Ascending aorta (tissue), 2 donors: ENCODE measurements around the gene COL4A2. TPM values are rescaled to one million over a fixed set of nuclear protein-coding genes. Genes with fewer than 3 reads are reported as not detected.

ENCODE experiments used
- DNase-seq, 2 donors: peaks; one replicate each; pipeline ENCODE4 v3.0.0-alpha.2; 2019; ENCODE audit warnings: low spot score in 2 of 2
- H3K27ac ChIP-seq, 2 donors: fragments of 200-600 bp; sonication (generic); one replicate each; pipeline ENCODE4 v1.5.1; 2016 to 2017; ENCODE audit warnings: mild to moderate bottlenecking in 1 of 2
- H3K27me3 ChIP-seq: fragments of 200-600 bp; sonication (generic); one replicate; pipeline ENCODE4 v1.5.1; 2017
- H3K36me3 ChIP-seq, 2 donors: fragments of 200-600 bp; sonication (generic); one replicate each; pipeline ENCODE4 v1.5.1; 2016
- H3K4me1 ChIP-seq, 2 donors: fragments of 200-600 bp; sonication (generic); one replicate each; pipeline ENCODE4 v1.5.1; 2016 to 2017; ENCODE audit warnings: mild to moderate bottlenecking in 1 of 2
- H3K4me3 ChIP-seq, 2 donors: fragments of 200-600 bp; sonication (generic); one replicate each; pipeline ENCODE4 v1.5.1; 2016 to 2017; ENCODE audit warnings: mild to moderate bottlenecking in 1 of 2
- H3K9me3 ChIP-seq, 2 donors: fragments of 200-600 bp; sonication (generic); one replicate each; pipeline ENCODE4 v1.5.1; 2016
- intact Hi-C: fragments of 100-400 bp; cut with DNase I; formaldehyde crosslinking; loops from one replicate; pipeline ENCODE4 v1.15.1; 2023
- total RNA-seq: library from RNA; depleted of rRNA; stranded (reverse); fragments of >200 nt; gene quantifications from one replicate; pipeline ENCODE4 v1.1.0, GENCODE V29; 2016
- TF ChIP-seq, protein P1 (sequence below), 3 experiments: fragments of 200-600 bp in 2 of 3; fragments of 450-650 bp in 1 of 3; sonication (generic) in 2 of 3; IDR thresholded peaks; one replicate each; pipeline ENCODE4 v1.5.1; 2016 to 2019; ENCODE audit warnings: antibody characterized with exemption in 3 of 3, mild to moderate bottlenecking in 1 of 3, moderate library complexity in 1 of 3

COL4A2 gene
- total RNA-seq, 1 donor from 2014 or later: 1,227 TPM

DNA sequence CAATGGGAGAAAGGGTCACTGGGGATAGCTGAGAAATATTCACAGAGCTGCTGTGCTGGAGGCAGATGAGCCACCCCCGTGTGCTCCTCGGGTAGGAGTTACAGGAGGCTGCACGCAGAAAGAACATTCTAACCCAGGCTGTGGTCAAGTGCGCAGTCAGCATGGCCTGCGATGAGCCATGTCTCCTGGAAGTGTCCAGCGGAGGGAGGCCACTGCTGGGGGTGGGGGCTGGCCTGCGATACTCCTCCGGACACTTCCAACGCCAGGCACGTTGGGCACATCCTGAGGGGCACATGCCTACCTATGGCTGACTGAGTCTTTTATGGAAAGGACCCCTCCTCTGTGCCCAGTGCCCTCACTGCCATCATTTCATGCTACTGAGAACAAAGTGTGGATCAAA lies 198.5 kb downstream of the COL4A2 start:
- no peak for DNase-seq
- intact Hi-C loops: loop anchor here (5.0 kb wide), 1 partner anchor 48 kb away; no protein-coding TSS in a partner anchor
- H3K27me3 ChIP-seq: no peaks in the 10 kb centered on the region
- no peaks in the 10 kb centered on the region for H3K9me3 ChIP-seq
- TF ChIP-seq, protein P1, sequence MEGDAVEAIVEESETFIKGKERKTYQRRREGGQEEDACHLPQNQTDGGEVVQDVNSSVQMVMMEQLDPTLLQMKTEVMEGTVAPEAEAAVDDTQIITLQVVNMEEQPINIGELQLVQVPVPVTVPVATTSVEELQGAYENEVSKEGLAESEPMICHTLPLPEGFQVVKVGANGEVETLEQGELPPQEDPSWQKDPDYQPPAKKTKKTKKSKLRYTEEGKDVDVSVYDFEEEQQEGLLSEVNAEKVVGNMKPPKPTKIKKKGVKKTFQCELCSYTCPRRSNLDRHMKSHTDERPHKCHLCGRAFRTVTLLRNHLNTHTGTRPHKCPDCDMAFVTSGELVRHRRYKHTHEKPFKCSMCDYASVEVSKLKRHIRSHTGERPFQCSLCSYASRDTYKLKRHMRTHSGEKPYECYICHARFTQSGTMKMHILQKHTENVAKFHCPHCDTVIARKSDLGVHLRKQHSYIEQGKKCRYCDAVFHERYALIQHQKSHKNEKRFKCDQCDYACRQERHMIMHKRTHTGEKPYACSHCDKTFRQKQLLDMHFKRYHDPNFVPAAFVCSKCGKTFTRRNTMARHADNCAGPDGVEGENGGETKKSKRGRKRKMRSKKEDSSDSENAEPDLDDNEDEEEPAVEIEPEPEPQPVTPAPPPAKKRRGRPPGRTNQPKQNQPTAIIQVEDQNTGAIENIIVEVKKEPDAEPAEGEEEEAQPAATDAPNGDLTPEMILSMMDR (IDR thresholded peaks at IDR 0.05): no peak
- H3K4me1 ChIP-seq: peaks cover 7 to 15% of the 10 kb centered on the region in 2 donors
- peaks cover 85 to 94% of the 10 kb centered on the region in 2 donors for H3K36me3 ChIP-seq
- H3K27ac ChIP-seq: peak overlapping the region; percentile 5 to 7
- H3K4me3 ChIP-seq: no peak overlapping the region

DNA sequence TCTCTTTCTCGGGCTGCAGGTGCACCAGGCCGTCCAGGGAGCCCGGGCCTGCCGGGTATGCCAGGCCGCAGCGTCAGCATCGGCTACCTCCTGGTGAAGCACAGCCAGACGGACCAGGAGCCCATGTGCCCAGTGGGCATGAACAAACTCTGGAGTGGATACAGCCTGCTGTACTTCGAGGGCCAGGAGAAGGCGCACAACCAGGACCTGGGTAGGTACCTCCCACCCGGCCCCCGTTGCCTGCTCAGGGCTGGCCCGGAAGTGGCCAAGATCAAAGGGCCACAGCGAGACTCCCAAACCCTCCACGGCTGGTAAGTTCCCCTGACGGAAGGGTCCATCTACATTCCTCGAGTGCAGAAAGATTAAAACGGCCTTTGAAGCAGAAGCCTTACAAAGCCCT lies 199.3 kb downstream of the COL4A2 start:
- no peak overlapping the region for H3K4me3 ChIP-seq
- no peak for DNase-seq
- TF ChIP-seq, protein P1 (IDR thresholded peaks at IDR 0.05): no peak
- no peaks in the 10 kb centered on the region for H3K9me3 ChIP-seq
- peak overlapping the region; percentile 31 to 58 for H3K27ac ChIP-seq
- H3K4me1 ChIP-seq: peaks cover 7 to 15% of the 10 kb centered on the region in 2 donors
- H3K36me3 ChIP-seq: peaks cover 84 to 94% of the 10 kb centered on the region in 2 donors
- H3K27me3 ChIP-seq: no peaks in the 10 kb centered on the region
- intact Hi-C loops: loop anchor here (2.0 to 5.0 kb wide), 2 partner anchors 49 to 54 kb away; partner anchors contain the start of gene RAB20

DNA sequence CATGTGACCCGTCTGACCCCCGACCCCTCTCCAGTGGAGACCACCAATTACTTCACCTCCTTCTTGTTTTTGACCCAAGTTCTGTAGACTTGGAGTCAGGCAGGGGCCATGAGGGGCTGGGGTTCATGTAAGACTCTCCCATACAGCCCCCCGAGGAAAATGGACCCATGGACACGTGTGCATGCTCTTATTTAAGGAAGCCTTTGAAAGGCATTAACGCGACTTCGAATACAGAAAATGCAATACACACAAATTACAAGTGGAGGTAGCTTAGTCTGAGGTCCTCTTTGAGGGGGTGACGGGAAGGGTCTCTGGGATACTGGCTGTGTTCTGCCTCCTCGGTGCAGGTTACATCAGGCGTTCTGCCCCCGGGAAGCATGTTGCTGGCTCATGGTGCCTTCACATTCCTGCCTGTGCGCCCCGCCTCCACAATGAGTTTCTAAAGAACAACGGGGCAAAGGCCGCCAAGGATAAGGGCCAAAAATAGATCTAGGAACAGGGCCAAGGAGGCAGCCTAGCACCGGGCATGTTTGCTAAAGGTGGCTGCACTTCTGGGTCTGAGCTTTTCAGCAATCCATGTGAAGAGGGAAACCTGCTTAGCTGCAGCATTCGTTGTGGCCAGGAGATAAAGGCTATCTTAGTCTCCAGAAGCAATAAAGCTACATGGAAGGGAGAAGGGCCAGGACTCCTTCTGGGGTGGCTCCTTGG lies 199.9 kb downstream of the COL4A2 start:
- H3K27ac ChIP-seq: peak overlapping the region; percentile 31 to 58
- H3K36me3 ChIP-seq: peaks cover 84 to 94% of the 10 kb centered on the region in 2 donors
- TF ChIP-seq, protein P1 (IDR thresholded peaks at IDR 0.05): no peak
- DNase-seq: peak in 1 of 2 donors; percentile 89
- H3K4me3 ChIP-seq: no peak overlapping the region
- H3K27me3 ChIP-seq: no peaks in the 10 kb centered on the region
- H3K9me3 ChIP-seq: no peaks in the 10 kb centered on the region
- intact Hi-C loops: loop anchor here (2.0 to 5.0 kb wide), 2 partner anchors 50 to 54 kb away; partner anchors contain the start of gene RAB20
- peaks cover 7 to 15% of the 10 kb centered on the region in 2 donors for H3K4me1 ChIP-seq

DNA sequence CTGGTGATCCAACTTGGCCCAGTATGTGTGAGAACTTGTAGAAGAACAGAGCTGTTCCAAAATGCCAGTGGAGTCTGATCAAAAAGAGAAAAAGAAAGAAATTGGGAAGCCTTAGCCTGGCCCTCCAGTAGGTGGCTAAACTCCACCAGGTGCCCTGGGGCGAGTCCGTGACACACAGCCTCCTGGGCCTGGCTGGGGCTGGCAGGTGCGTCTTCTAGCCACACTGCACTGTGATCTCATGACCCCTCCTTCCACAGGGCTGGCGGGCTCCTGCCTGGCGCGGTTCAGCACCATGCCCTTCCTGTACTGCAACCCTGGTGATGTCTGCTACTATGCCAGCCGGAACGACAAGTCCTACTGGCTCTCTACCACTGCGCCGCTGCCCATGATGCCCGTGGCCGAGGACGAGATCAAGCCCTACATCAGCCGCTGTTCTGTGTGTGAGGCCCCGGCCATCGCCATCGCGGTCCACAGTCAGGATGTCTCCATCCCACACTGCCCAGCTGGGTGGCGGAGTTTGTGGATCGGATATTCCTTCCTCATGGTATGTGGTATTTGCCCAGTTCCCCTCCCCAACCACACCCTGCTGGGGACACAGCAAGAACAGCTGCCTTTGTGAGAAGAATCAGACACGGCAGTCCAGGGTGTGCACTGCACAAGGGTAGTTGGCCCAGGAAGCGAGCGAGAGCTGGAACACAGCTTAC lies 200.7 kb downstream of the COL4A2 start:
- TF ChIP-seq, protein P1 (IDR thresholded peaks at IDR 0.05): peak in 1 of 3 experiments; percentile 21
- Histone ChIP-seq H3K4me3 (no peak overlapping the region), H3K4me1 (peaks cover 7 to 15% of the 10 kb centered on the region in 2 donors), H3K27ac (peak overlapping the region; percentile 31 to 58), H3K27me3 (no peaks in the 10 kb centered on the region), H3K9me3 (no peaks in the 10 kb centered on the region), H3K36me3 (peaks cover 84 to 94% of the 10 kb centered on the region in 2 donors)
- no peak for DNase-seq
- intact Hi-C loops: loop anchor here (2.0 to 5.0 kb wide), 2 partner anchors 51 to 53 kb away; partner anchors contain the start of gene RAB20

DNA sequence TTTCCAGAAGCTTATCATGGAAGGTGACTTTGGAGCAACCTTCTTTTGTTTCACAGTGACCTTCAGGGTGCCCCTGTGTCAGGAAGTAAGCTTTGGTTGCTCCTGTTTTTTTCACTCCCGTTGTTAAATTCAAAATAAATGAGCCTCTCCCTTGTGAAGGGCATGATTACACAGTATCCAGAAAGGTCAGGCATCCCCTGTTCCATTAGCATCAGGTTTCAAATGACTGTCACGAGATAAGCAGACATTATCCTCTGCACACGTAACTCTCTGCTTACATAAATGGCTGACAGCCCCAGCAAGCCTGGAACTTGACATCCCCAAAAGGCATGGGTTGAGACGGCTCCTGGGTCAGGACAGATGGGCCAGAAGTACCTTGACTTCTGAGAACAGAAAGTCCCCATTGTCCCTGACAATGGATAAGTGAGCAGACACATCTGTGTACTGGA lies 202.4 kb downstream of the COL4A2 start:
- Histone ChIP-seq H3K9me3 (no peaks in the 10 kb centered on the region), H3K27me3 (no peaks in the 10 kb centered on the region), H3K4me1 (peaks cover 7 to 15% of the 10 kb centered on the region in 2 donors), H3K4me3 (no peak overlapping the region), H3K36me3 (peaks cover 81 to 93% of the 10 kb centered on the region in 2 donors), H3K27ac (peak overlapping the region in 1 of 2 donors; percentile 7)
- TF ChIP-seq, protein P1 (IDR thresholded peaks at IDR 0.05): no peak
- no peak for DNase-seq
- intact Hi-C loops: loop anchor here (5.0 kb wide), 1 partner anchor 52 kb away; no protein-coding TSS in a partner anchor
